ENCODE measurements around the gene HOXD11.

HOXD11 gene

GRCh38 chr2:176121190-176122051 lies 14.3 kb downstream of the HOXD11 start:
- no peak for DNase-seq (ENCODE audit: low spot score)

- DNase-seq (ENCODE audit: low spot score), result peak; percentile 80
Measured at GRCh38 chr2:176122052-176122682, 15.1 kb downstream of the HOXD11 start.

GRCh38 chr2:176122683-176123410 lies 15.8 kb downstream of the HOXD11 start, which contains the start of gene HOXD9:
Gene HOXD9, plus strand, starts transcription at chr2:176122719. Its CDS starts 50 bp downstream, at chr2:176122769.
- DNase-seq (ENCODE audit: low spot score), result peak; percentile 93

- DNase-seq (ENCODE audit: low spot score), result peak; percentile 29
Measured at GRCh38 chr2:176123411-176124109, 16.5 kb downstream of the HOXD11 start.

- no peak for DNase-seq (ENCODE audit: low spot score)
Measured at GRCh38 chr2:176124110-176124946, 17.2 kb downstream of the HOXD11 start.

GRCh38 chr2:176124947-176125771 lies 18.1 kb downstream of the HOXD11 start:
- DNase-seq (ENCODE audit: low spot score), result no peak

- no peak for DNase-seq (ENCODE audit: low spot score)
Measured at GRCh38 chr2:176125772-176126054, 18.6 kb downstream of the HOXD11 start.

GRCh38 chr2:176126929-176127773 lies 20.1 kb downstream of the HOXD11 start:
- peak; percentile 52 for DNase-seq (ENCODE audit: low spot score)

- no peak for DNase-seq (ENCODE audit: low spot score)
Measured at GRCh38 chr2:176127774-176128072, 20.6 kb downstream of the HOXD11 start.

GRCh38 chr2:176128172-176128981 lies 21.3 kb downstream of the HOXD11 start:
- peak; percentile 47 for DNase-seq (ENCODE audit: low spot score)

- peak; percentile 89 for DNase-seq (ENCODE audit: low spot score)
Measured at GRCh38 chr2:176128982-176129796, 22.1 kb downstream of the HOXD11 start, which contains the start of gene HOXD8. Gene HOXD8, plus strand, starts transcription at chr2:176129705. Its CDS starts 662 bp downstream, at chr2:176130367.

GRCh38 chr2:176129813-176130146 lies 22.7 kb downstream of the HOXD11 start:
- DNase-seq (ENCODE audit: low spot score), result peak; percentile 65

GRCh38 chr2:176130147-176130956 lies 23.3 kb downstream of the HOXD11 start:
- DNase-seq (ENCODE audit: low spot score), result peak; percentile 87

- no peak for DNase-seq (ENCODE audit: low spot score)
Measured at GRCh38 chr2:176130957-176131847, 24.1 kb downstream of the HOXD11 start.

- no peak for DNase-seq (ENCODE audit: low spot score)
Measured at GRCh38 chr2:176131848-176132158, 24.7 kb downstream of the HOXD11 start.
